ENCODE measurements around the gene CPT1A. TPM values are rescaled to one million over a fixed set of nuclear protein-coding genes. Genes with fewer than 3 reads are reported as not detected.

Gene CPT1A
- total and polyA plus RNA-seq, 10 of the 15 experiments (the other 5 are each of a cell fraction or from before 2014, with no cell fraction given), result 1.1 to 17.5 (median 6.0) TPM

DNA sequence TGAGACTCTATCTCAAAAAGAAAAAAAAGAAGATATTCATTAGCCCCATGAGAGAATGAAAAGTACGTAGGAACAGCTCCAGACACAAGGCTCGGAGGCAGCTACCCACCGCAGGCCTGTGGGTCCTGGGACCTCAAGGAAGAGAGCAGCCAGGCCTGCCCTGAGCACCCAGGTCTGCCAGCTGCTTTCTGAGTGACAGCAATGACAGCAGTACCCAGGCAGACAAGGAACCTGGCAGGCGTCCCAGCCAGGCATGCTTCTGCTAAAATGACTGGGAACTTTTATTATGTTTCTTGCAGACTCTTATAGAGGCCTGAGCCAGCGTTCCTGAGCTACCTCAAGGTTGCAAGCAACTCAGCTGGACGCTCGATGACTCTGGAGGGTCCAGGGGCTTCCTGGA, 31.6 kb downstream of the CPT1A start:
- ChIA-PET CTCF (no interaction called here), POLR2A (no interaction called here), RAD21 (ENCODE audit: unreplicated experiment) (no interaction called here), SMC1A (ENCODE audit: uncharacterized antibody, unreplicated experiment) (no interaction called here)
- H3K9me3 ChIP-seq (replicated peaks; ENCODE audit: control insufficient read depth, insufficient read depth, low read length), result no peaks in the 10 kb centered on the region
- intact Hi-C loops (cut with micrococcal nuclease; ENCODE audit: unreplicated experiment), result no loop called here
- H3K36me3 ChIP-seq (ENCODE audit: control insufficient read depth in 2 of 2, insufficient read depth in 2 of 2, low read length in 1 of 2), result no peaks in the 10 kb centered on the region; a peak in 2 of 4 replicates
- ATAC-seq (no peak), DNase-seq (ENCODE audit: low read depth, low spot score) (no peak), FAIRE-seq (no peak)
- H3K9ac ChIP-seq (ENCODE audit: control insufficient read depth, insufficient read depth, low read length), result no peak overlapping the region
- BruUV-seq (replicated peaks), result no TSS peak
- TF ChIP-seq TCF7 (IDR thresholded peaks at IDR 0.05; ENCODE audit: borderline replicate concordance), result no peak
- no peak for TF ChIP-seq IKZF2 (IDR thresholded peaks at IDR 0.05)
- TF ChIP-seq MXI1 (IDR thresholded peaks at IDR 0.05; ENCODE audit: low read depth, low read length), result no peak
- no peak for TF ChIP-seq ZBED1 (IDR thresholded peaks at IDR 0.05; ENCODE audit: borderline replicate concordance)
- TF ChIP-seq, protein P1, sequence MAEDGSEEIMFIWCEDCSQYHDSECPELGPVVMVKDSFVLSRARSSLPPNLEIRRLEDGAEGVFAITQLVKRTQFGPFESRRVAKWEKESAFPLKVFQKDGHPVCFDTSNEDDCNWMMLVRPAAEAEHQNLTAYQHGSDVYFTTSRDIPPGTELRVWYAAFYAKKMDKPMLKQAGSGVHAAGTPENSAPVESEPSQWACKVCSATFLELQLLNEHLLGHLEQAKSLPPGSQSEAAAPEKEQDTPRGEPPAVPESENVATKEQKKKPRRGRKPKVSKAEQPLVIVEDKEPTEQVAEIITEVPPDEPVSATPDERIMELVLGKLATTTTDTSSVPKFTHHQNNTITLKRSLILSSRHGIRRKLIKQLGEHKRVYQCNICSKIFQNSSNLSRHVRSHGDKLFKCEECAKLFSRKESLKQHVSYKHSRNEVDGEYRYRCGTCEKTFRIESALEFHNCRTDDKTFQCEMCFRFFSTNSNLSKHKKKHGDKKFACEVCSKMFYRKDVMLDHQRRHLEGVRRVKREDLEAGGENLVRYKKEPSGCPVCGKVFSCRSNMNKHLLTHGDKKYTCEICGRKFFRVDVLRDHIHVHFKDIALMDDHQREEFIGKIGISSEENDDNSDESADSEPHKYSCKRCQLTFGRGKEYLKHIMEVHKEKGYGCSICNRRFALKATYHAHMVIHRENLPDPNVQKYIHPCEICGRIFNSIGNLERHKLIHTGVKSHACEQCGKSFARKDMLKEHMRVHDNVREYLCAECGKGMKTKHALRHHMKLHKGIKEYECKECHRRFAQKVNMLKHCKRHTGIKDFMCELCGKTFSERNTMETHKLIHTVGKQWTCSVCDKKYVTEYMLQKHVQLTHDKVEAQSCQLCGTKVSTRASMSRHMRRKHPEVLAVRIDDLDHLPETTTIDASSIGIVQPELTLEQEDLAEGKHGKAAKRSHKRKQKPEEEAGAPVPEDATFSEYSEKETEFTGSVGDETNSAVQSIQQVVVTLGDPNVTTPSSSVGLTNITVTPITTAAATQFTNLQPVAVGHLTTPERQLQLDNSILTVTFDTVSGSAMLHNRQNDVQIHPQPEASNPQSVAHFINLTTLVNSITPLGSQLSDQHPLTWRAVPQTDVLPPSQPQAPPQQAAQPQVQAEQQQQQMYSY (CRISPR knock-in tag; IDR thresholded peaks at IDR 0.05), result no peak
- no peak for TF ChIP-seq BHLHE40 (IDR thresholded peaks at IDR 0.05; ENCODE audit: borderline replicate concordance in 1 of 2, low read depth in 2 of 2, low read length in 1 of 2)
- no peak for TF ChIP-seq SREBF1 (IDR thresholded peaks at IDR 0.05; ENCODE audit: low read length)
- TF ChIP-seq EZH2 (IDR thresholded peaks at IDR 0.05; ENCODE audit: borderline replicate concordance, control insufficient read depth, low read depth, low read length), result no peak
- TF ChIP-seq, protein P2, sequence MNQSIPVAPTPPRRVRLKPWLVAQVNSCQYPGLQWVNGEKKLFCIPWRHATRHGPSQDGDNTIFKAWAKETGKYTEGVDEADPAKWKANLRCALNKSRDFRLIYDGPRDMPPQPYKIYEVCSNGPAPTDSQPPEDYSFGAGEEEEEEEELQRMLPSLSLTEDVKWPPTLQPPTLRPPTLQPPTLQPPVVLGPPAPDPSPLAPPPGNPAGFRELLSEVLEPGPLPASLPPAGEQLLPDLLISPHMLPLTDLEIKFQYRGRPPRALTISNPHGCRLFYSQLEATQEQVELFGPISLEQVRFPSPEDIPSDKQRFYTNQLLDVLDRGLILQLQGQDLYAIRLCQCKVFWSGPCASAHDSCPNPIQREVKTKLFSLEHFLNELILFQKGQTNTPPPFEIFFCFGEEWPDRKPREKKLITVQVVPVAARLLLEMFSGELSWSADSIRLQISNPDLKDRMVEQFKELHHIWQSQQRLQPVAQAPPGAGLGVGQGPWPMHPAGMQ (IDR thresholded peaks at IDR 0.05; ENCODE audit: borderline replicate concordance), result no peak
- no peak for TF ChIP-seq NFIC (IDR thresholded peaks at IDR 0.05; ENCODE audit: low read depth, low read length)
- no peak for TF ChIP-seq PML (IDR thresholded peaks at IDR 0.05; ENCODE audit: low read length)
- TF ChIP-seq, protein P3, sequence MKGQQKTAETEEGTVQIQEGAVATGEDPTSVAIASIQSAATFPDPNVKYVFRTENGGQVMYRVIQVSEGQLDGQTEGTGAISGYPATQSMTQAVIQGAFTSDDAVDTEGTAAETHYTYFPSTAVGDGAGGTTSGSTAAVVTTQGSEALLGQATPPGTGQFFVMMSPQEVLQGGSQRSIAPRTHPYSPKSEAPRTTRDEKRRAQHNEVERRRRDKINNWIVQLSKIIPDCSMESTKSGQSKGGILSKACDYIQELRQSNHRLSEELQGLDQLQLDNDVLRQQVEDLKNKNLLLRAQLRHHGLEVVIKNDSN (IDR thresholded peaks at IDR 0.05; ENCODE audit: borderline replicate concordance, extremely low read length, insufficient read depth, low read depth, low read length), result no peak
- H3K4me2 ChIP-seq (ENCODE audit: control insufficient read depth, insufficient read depth), result no peak overlapping the region
- in situ Hi-C loops (cut with MboI), result no loop called here
- H3K4me3 ChIP-seq, result no peak overlapping the region
- WGBS (ENCODE audit: insufficient coverage, insufficient replicate concordance, low lambda C conversion rate, missing lambda C conversion rate), result 68% methylated on average over 7 of the region's 7 CpGs
- H3K4me1 ChIP-seq (ENCODE audit: control insufficient read depth, insufficient read depth, low read length), result no peaks in the 10 kb centered on the region
- no peaks in the 10 kb centered on the region for H4K20me1 ChIP-seq (ENCODE audit: control insufficient read depth, insufficient read depth)
- no peak overlapping the region for H2AFZ ChIP-seq (ENCODE audit: control insufficient read depth, low read depth, low read length)
- no peaks in the 10 kb centered on the region for H3K27me3 ChIP-seq (replicated peaks in 1 of 2; ENCODE audit: control insufficient read depth in 2 of 2, insufficient read depth in 2 of 2, low read length in 1 of 2)
- H3K79me2 ChIP-seq (ENCODE audit: control insufficient read depth, insufficient read depth, low read length), result no peaks in the 10 kb centered on the region
- no peak overlapping the region for H3K27ac ChIP-seq (ENCODE audit: control insufficient read depth, insufficient read depth)
